ENCODE results near the gene EID3. TPM values are rescaled to one million over a fixed set of nuclear protein-coding genes. Genes with fewer than 3 reads are reported as not detected.

The EID3 gene
- total and polyA plus RNA-seq, 2 of the 8 experiments (the other 6 are each of a cell fraction or from before 2014, with no cell fraction given), result 1.2 to 2.8 TPM

GRCh38 chr12:104279164-104279563 lies 24.4 kb upstream of the EID3 start:
- POLR2A ChIA-PET (ENCODE audit: partially characterized antibody), result interaction anchor here (8.0 kb wide), 1 partner anchor 8 kb away, joined by 61 read pairs; no protein-coding TSS in a partner anchor
- CTCF ChIA-PET (ENCODE audit: partially characterized antibody), result interaction anchor here (1.6 to 1.9 kb wide), 2 partner anchors 9 to 16 kb away, joined by 4 to 6 read pairs; no protein-coding TSS in a partner anchor
- no peak overlapping the region for H3K4me3 ChIP-seq (ENCODE audit: extremely low read depth in 1 of 4, insufficient read depth in 2 of 4, low read depth in 3 of 4, low read length in 4 of 4)

More at GRCh38 chr12:104279164-104279563, 24.4 kb upstream of the EID3 start:
- FAIRE-seq, result no peak
- Histone ChIP-seq H2BK20ac (ENCODE audit: low read length) (no peak overlapping the region), H4K5ac (ENCODE audit: insufficient read length, low read depth, low read length) (no peak overlapping the region), H3K56ac (replicated peaks; ENCODE audit: insufficient read length, low read depth, low read length) (no peak overlapping the region), H4K20me1 (replicated peaks in 1 of 2; ENCODE audit: control insufficient read depth in 1 of 2, insufficient read depth in 2 of 2, low read length in 2 of 2) (no peaks in the 10 kb centered on the region), H3K18ac (ENCODE audit: extremely low read depth, low read length) (no peak overlapping the region), H3K4me1 (replicated peaks in 1 of 4; ENCODE audit: control insufficient read depth in 3 of 4, insufficient read depth in 4 of 4, low read length in 3 of 4) (no peaks in the 10 kb centered on the region), H3K4me2 (ENCODE audit: insufficient read depth in 1 of 2, low read depth in 2 of 2, low read length in 2 of 2) (no peak overlapping the region), H3K23me2 (ENCODE audit: low read depth, low read length) (no peaks in the 10 kb centered on the region), H3K9ac (replicated peaks in 1 of 4; ENCODE audit: extremely low read depth in 1 of 4, low read depth in 3 of 4, low read length in 3 of 4) (no peak overlapping the region), H3K23ac (ENCODE audit: insufficient read length) (no peak overlapping the region), H2BK12ac (ENCODE audit: low read depth, low read length) (no peak overlapping the region), H2AK5ac (ENCODE audit: low read depth, low read length) (no peak overlapping the region), H4K91ac (replicated peaks; ENCODE audit: insufficient read length, low read length) (no peak overlapping the region), H3K79me2 (ENCODE audit: control insufficient read depth in 1 of 2, insufficient read depth in 2 of 2, low read length in 2 of 2) (no peaks in the 10 kb centered on the region), H2AFZ (ENCODE audit: low read length) (no peak overlapping the region), H2BK5ac (ENCODE audit: low read depth, low read length) (no peak overlapping the region), H3K27ac (ENCODE audit: low read depth, low read length) (no peak overlapping the region), H4K8ac (ENCODE audit: extremely low read depth, insufficient read depth, low read length) (no peak overlapping the region), H2BK120ac (replicated peaks; ENCODE audit: low read depth, low read length) (no peak overlapping the region), H3K4ac (replicated peaks; ENCODE audit: insufficient read length, low read depth, low read length) (no peak overlapping the region), H2BK15ac (ENCODE audit: low read length) (no peak overlapping the region), H3K9me3 (ENCODE audit: insufficient read depth in 2 of 2, low read depth in 1 of 2, low read length in 1 of 2) (no peaks in the 10 kb centered on the region), H3K14ac (ENCODE audit: insufficient read length) (no peak overlapping the region), H3K36me3 (ENCODE audit: control insufficient read depth in 2 of 4, insufficient read depth in 4 of 4, low read length in 3 of 4) (no peaks in the 10 kb centered on the region), H3K79me1 (ENCODE audit: low read depth, low read length) (no peaks in the 10 kb centered on the region), H3K27me3 (replicated peaks in 1 of 4; ENCODE audit: control insufficient read depth in 3 of 4, extremely low read depth in 1 of 4, insufficient read depth in 3 of 4, low read length in 3 of 4) (no peaks in the 10 kb centered on the region)
- DNase-seq (ENCODE audit: low read depth in 1 of 2, low spot score in 2 of 2), result no peak
- TF ChIP-seq MAX (IDR thresholded peaks at IDR 0.05) (no peak), GTF2F1 (IDR thresholded peaks at IDR 0.05; ENCODE audit: borderline replicate concordance, low read depth, low read length) (no peak), GABPA (IDR thresholded peaks at IDR 0.05; ENCODE audit: borderline replicate concordance, insufficient read depth, low read length) (no peak), EP300 (IDR thresholded peaks at IDR 0.05; ENCODE audit: borderline replicate concordance in 1 of 2, low read depth in 2 of 2, low read length in 2 of 2) (no peak), ASH2L (IDR thresholded peaks at IDR 0.05; ENCODE audit: low read length) (no peak), USF2 (IDR thresholded peaks at IDR 0.05; ENCODE audit: low read length) (no peak), CBX8 (IDR thresholded peaks at IDR 0.05; ENCODE audit: borderline replicate concordance, low read depth, low read length) (no peak), ATF3 (IDR thresholded peaks at IDR 0.05; ENCODE audit: insufficient read depth, low read depth, low read length) (no peak), YY1 (IDR thresholded peaks at IDR 0.05; ENCODE audit: low read depth, low read length) (no peak), HDAC2 (IDR thresholded peaks at IDR 0.05; ENCODE audit: borderline replicate concordance in 1 of 2, low read depth in 2 of 2, low read length in 2 of 2) (no peak), ZNF274 (IDR thresholded peaks at IDR 0.05; ENCODE audit: borderline replicate concordance, extremely low read depth, low read length) (no peak), TAF1 (IDR thresholded peaks at IDR 0.05; ENCODE audit: low read depth, low read length) (no peak)
